ENCODE measurements around the gene C1orf87.
A peak's percentile ranks its signal among the peaks of the same experiment; 100 is the strongest.
"Not testable (repeated sequence)": the region's sequence is repeated elsewhere in the genome, so short reads cannot be mapped to it uniquely, and the experiment has no call there.

C1orf87 gene

GRCh38 chr1:59994302-59995198 is 79.0 kb downstream of the C1orf87 start:
- DNase-seq (ENCODE audit: low read depth), result no peak

GRCh38 chr1:59992040-59992820 is 81.3 kb downstream of the C1orf87 start:
- DNase-seq (ENCODE audit: low read depth), result no peak

- no peak for DNase-seq (ENCODE audit: low read depth)
These were observed 83.1 kb downstream of the C1orf87 start for GRCh38 chr1:59990470-59990869.

- no peak for DNase-seq (ENCODE audit: low read depth)
These were observed 86.9 kb downstream of the C1orf87 start for GRCh38 chr1:59986516-59987310.

GRCh38 chr1:59985911-59986515 is 87.6 kb downstream of the C1orf87 start:
- no peak for DNase-seq (ENCODE audit: low read depth)

- DNase-seq (ENCODE audit: low read depth), result no peak
These were observed 93.9 kb downstream of the C1orf87 start for GRCh38 chr1:59979666-59980065.

GRCh38 chr1:59978511-59978910 is 95.1 kb downstream of the C1orf87 start:
- no peak for DNase-seq (ENCODE audit: low read depth)

- DNase-seq (ENCODE audit: low read depth), result no peak
These were observed 95.5 kb downstream of the C1orf87 start for GRCh38 chr1:59978026-59978425.

GRCh38 chr1:59977075-59977410 is 96.5 kb downstream of the C1orf87 start:
- DNase-seq (ENCODE audit: low read depth), result no peak

GRCh38 chr1:59976194-59977074 is 97.1 kb downstream of the C1orf87 start:
- DNase-seq (ENCODE audit: low read depth), result peak; percentile 23

- DNase-seq (ENCODE audit: low read depth), result no peak
These were observed 99.9 kb downstream of the C1orf87 start for GRCh38 chr1:59973719-59974118.

GRCh38 chr1:59972216-59972927 is 101.2 kb downstream of the C1orf87 start:
- no peak for DNase-seq (ENCODE audit: low read depth)

- no peak for DNase-seq (ENCODE audit: low read depth)
These were observed 102.1 kb downstream of the C1orf87 start for GRCh38 chr1:59971464-59971911.

- DNase-seq (ENCODE audit: low read depth), result not testable (repeated sequence)
These were observed 103.9 kb downstream of the C1orf87 start for GRCh38 chr1:59969542-59970175.

GRCh38 chr1:59968746-59969145 is 104.8 kb downstream of the C1orf87 start:
- not testable (repeated sequence) for DNase-seq (ENCODE audit: low read depth)

- no peak for DNase-seq (ENCODE audit: low read depth)
These were observed 105.8 kb downstream of the C1orf87 start for GRCh38 chr1:59967780-59968179.

GRCh38 chr1:59967141-59967697 is 106.4 kb downstream of the C1orf87 start:
- DNase-seq (ENCODE audit: low read depth), result no peak

GRCh38 chr1:59952065-59952464 is 121.5 kb downstream of the C1orf87 start:
- no peak for DNase-seq (ENCODE audit: low read depth)

- no peak for DNase-seq (ENCODE audit: low read depth)
These were observed 123.9 kb downstream of the C1orf87 start for GRCh38 chr1:59949648-59950047.
